PC-9 (cell line): ENCODE measurements around the gene RYR2.

ENCODE experiments used
- CTCF ChIP-seq: fragments of 200-600 bp; sonication (generic); conservative IDR thresholded peaks from 2 replicates; pipeline ENCODE4 v1.6.1; 2017; ENCODE audit warnings: mixed run types, antibody characterized with exemption, mild to moderate bottlenecking, moderate library complexity
- EZH2 ChIP-seq: fragments of 200-600 bp; sonication (generic); IDR thresholded peaks from 2 replicates; pipeline ENCODE4 v1.8.0; 2017; ENCODE audit warnings: antibody characterized with exemption, low read depth

DNA sequence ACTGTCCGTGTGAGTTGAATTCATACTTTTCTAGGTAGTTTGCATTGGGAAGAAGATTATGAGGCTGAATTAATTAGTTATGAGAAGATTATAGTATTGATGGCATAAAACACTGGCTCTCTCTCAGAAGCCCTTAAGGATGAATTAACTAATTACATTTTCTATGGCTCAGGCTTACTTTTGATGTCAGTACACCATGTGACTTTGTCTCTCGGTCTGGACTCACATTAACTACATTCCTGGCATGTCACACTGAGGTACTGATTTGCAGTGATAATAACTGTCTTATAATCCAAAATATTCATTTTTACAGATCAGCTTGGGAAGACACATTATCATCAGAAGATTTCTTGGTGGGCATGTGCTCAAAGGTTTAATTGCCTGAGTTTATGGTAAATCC is 486.6 kb downstream of the RYR2 start:
- TF ChIP-seq CTCF = no peak
- TF ChIP-seq EZH2 = no peak
